Astrocyte of the cerebellum (primary cell): Measurements from ENCODE around the gene HDAC8.

Experiments used
- DNase-seq: peaks from one replicate; pipeline ENCODE4 v3.0.0-alpha.2; 2011; ENCODE audit warnings: low read depth
- H3K4me3 ChIP-seq: 2 replicates; pipeline ENCODE4 v1.5.1; 2011; ENCODE audit warnings: mild to moderate bottlenecking, low read depth, low read length, moderate library complexity
- CTCF ChIP-seq: IDR thresholded peaks from 2 replicates; pipeline ENCODE4 v1.5.1; 2012; ENCODE audit warnings: low read length, low read depth, moderate library complexity, mild to moderate bottlenecking; ENCODE audit errors: missing control alignments
- in situ Hi-C: cut with HindIII; loops from 2 replicates; pipeline ENCODE4 v1.10.0; 2017; ENCODE audit warnings: low sequenced_read_pairs

The HDAC8 gene

DNA sequence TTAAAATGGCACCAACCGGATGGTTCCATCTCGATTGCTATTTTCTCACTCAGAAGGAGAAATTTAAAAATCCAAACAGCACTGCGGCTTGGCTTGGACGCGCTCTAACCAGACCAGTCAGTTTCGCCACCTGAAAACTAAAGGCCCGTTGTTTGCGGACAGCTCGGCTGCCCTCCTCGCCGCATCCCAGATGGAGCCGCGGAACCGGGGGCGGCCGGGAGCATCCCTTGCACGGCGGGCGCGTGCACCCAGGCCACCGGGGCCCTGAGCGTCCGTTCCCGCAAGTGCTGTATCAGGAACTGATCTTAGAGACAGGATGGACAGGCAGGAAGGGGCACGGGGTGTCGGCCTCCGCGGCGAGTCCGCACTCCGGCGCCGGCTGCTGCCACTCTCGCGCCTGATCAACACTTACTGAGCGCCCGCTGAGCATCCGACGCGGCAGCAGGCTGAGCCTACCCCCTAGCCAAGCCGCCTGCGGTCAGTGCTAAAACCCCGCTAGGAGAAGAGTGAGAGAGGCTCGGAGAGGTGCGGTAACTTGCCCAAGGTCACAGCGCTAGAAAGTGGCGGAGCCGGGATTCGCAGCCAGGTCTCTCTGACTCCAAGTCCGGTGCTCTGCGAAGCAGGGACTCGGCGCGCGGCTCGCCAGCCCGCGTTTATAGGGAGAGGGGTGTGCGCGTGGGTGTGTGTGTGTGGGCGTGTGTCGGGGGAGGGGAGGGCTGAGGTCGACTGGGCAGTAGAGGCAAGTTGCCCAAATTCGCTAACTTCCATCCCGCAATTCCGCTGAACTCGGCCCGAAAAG lies 267.2 kb downstream of the HDAC8 start, which contains the start of gene CITED1:
CITED1 (minus strand) TSS at position 629 of the 799 bp plus-strand sequence. CDS start 3,045 bp downstream, outside the sequence.
- H3K4me3 ChIP-seq, result peak within 1 kb of the TSS; percentile 38

GRCh38 chrX:72304877-72305276 lies 267.8 kb downstream of the HDAC8 start:
- peak overlapping the region; percentile 38 for H3K4me3 ChIP-seq
- TF ChIP-seq CTCF, result no peak
- DNase-seq, result no peak
- in situ Hi-C loops, result no loop called here

More for the DNA sequence above, 267.2 kb downstream of the HDAC8 start, which contains the start of gene CITED1:
- in situ Hi-C loops, result no loop called here
- DNase-seq, result no peak
- no peak for TF ChIP-seq CTCF

GRCh38 chrX:72301781-72302180 lies 270.9 kb downstream of the HDAC8 start:
- TF ChIP-seq CTCF, result no peak

GRCh38 chrX:72299891-72300630 lies 272.6 kb downstream of the HDAC8 start:
- DNase-seq, result no peak
- in situ Hi-C loops, result no loop called here
- H3K4me3 ChIP-seq, result no peak overlapping the region
- TF ChIP-seq CTCF, result no peak

More at GRCh38 chrX:72301781-72302180, 270.9 kb downstream of the HDAC8 start:
- no peak for DNase-seq
- in situ Hi-C loops, result no loop called here
- no peak overlapping the region for H3K4me3 ChIP-seq

- in situ Hi-C loops, result no loop called here
- no peak for DNase-seq
- no peak overlapping the region for H3K4me3 ChIP-seq
- peak; percentile 6 for TF ChIP-seq CTCF
These were observed 274.5 kb downstream of the HDAC8 start for GRCh38 chrX:72297953-72298730.

DNA sequence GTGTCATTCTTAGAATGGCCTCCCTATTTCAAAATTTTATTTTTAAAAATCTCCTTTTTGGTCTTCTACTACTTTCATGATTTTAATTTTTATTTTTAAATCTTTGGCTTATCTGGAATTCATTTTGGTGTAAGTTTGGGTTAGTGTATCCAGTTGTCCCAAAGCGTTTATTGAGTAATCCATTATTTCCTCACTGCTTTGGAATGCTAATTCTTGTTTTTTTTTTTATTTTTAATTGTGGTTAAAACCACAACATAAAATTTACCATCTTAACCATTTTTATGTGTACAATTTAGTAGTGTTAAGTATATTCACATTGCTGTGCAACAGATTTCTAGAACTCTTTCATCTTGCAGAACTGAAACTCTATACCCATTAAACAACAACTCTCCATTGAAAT lies 275.7 kb downstream of the HDAC8 start:
- no peak for TF ChIP-seq CTCF
- in situ Hi-C loops, result no loop called here
- no peak overlapping the region for H3K4me3 ChIP-seq
- no peak for DNase-seq
